GM19452 (cell line): Measurements from ENCODE around the gene FHDC1.
"Not testable (repeated sequence)": the region's sequence is repeated elsewhere in the genome, so short reads cannot be mapped to it uniquely, and the experiment has no call there.

Experiments
- ATAC-seq: cut with Tn5 transposase; IDR thresholded peaks from one replicate; pipeline ENCODE4 v1.9.1; 2021; ENCODE audit not compliant: unreplicated experiment

FHDC1 gene

GRCh38 chr4:152935631-152936445 is at the start of gene FHDC1:
Gene FHDC1, plus strand, starts transcription at chr4:152936323. Its CDS starts 6,735 bp downstream, at chr4:152943058.
- ATAC-seq = no peak

GRCh38 chr4:152887981-152888380 is 48.1 kb upstream of the FHDC1 start:
- no peak for ATAC-seq

GRCh38 chr4:152892974-152893373 is 43.1 kb upstream of the FHDC1 start:
- ATAC-seq = no peak

GRCh38 chr4:152894673-152895072 is 41.5 kb upstream of the FHDC1 start:
- ATAC-seq = no peak

- no peak for ATAC-seq
Measured at GRCh38 chr4:152896811-152897210, 39.3 kb upstream of the FHDC1 start.

- ATAC-seq = not testable (repeated sequence)
Measured at GRCh38 chr4:152898133-152898532, 38.0 kb upstream of the FHDC1 start.

GRCh38 chr4:152898606-152899005 is 37.5 kb upstream of the FHDC1 start:
- no peak for ATAC-seq

GRCh38 chr4:152900395-152900794 is 35.7 kb upstream of the FHDC1 start:
- no peak for ATAC-seq

GRCh38 chr4:152901205-152901604 is 34.9 kb upstream of the FHDC1 start:
- no peak for ATAC-seq

GRCh38 chr4:152903658-152904057 is 32.5 kb upstream of the FHDC1 start:
- no peak for ATAC-seq

- ATAC-seq = no peak
Measured at GRCh38 chr4:152909901-152910300, 26.2 kb upstream of the FHDC1 start.

GRCh38 chr4:152910521-152910920 is 25.6 kb upstream of the FHDC1 start:
- ATAC-seq = no peak

- ATAC-seq = no peak
Measured at GRCh38 chr4:152917543-152918395, 18.4 kb upstream of the FHDC1 start.

- ATAC-seq = no peak
Measured at GRCh38 chr4:152919826-152920225, 16.3 kb upstream of the FHDC1 start.

- ATAC-seq = no peak
Measured at GRCh38 chr4:152920768-152921167, 15.4 kb upstream of the FHDC1 start.

GRCh38 chr4:152921284-152921683 is 14.8 kb upstream of the FHDC1 start:
- ATAC-seq = no peak

GRCh38 chr4:152925851-152926250 is 10.3 kb upstream of the FHDC1 start:
- ATAC-seq = no peak

GRCh38 chr4:152926959-152927358 is 9.2 kb upstream of the FHDC1 start:
- ATAC-seq = no peak

- no peak for ATAC-seq
Measured at GRCh38 chr4:152927737-152928136, 8.4 kb upstream of the FHDC1 start.

- no peak for ATAC-seq
Measured at GRCh38 chr4:152928286-152928685, 7.8 kb upstream of the FHDC1 start.

GRCh38 chr4:152929888-152930287 is 6.2 kb upstream of the FHDC1 start:
- ATAC-seq = no peak

GRCh38 chr4:152935143-152935542 is 980 bp upstream of the FHDC1 start:
- no peak for ATAC-seq
